Daoy (cell line): Measurements from ENCODE around the gene TSPYL6. TPM values are rescaled to one million over a fixed set of nuclear protein-coding genes. Genes with fewer than 3 reads are reported as not detected.
"Not testable (repeated sequence)": the region's sequence is repeated elsewhere in the genome, so short reads cannot be mapped to it uniquely, and the experiment has no call there.

Experiments
- DNase-seq: peaks from one replicate; pipeline ENCODE4 v3.0.0-alpha.2; 2015; ENCODE audit warnings: low read depth
- total RNA-seq: library from RNA; depleted of rRNA; stranded (reverse); fragments of >200 nt; shearing (Covaris generic); gene quantifications from 2 replicates; pipeline ENCODE4 v1.2.3, GENCODE V29; 2014; rRNA removed

The TSPYL6 gene
- not detected in 2 replicates for total RNA-seq

DNA sequence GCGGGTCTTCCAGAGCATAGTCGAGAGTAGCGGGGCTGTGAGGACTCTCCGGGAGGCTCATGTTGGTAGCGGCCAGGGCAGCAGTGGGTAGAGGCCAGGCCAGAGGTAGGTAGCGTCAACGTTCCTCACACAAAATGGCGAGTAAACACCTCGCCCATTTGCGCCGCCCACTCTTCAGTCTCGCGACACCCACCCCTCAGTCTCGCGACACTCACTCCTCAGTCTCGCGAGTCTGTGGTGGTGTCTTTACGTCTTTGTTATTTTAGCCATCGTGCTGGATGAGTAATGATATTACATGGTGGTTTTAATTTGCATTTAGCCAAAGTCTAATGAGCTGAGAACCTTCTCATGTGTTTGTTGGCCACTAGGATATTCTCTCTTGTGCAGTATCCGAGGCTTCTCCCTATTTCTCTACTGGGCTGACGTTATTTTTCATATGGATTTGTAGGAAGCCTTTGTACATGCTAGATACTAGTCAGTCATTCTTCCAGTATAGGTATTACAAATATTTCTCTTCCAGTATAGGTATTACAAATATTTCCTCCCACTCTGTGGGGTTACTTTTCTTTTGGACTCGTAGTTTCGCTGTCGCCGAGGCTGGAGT lies at the start of gene TSPYL6:
TSS of gene TSPYL6 (minus strand) at position 139 of the 604 bp plus-strand sequence. CDS start at position 61, 78 bp downstream.
- DNase-seq: no peak

DNA sequence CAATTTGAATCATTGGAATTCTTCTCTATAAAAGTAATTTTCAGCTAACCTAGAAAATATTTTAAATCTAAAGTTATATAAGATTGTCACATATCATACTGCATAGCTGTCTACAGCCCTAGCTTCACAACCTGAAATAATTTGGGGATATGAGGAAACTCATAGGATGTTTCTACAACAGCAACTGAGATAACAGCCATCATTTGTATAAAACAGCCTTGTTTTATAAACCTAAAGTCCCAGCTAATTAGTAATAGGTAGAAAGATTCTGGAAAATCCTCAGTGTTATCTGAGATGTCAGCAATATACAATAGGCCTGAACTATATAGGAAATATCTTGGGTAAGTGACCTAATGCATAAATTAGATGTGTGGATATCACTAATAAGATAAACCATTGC lies 47.6 kb upstream of the TSPYL6 start:
- DNase-seq: no peak

DNA sequence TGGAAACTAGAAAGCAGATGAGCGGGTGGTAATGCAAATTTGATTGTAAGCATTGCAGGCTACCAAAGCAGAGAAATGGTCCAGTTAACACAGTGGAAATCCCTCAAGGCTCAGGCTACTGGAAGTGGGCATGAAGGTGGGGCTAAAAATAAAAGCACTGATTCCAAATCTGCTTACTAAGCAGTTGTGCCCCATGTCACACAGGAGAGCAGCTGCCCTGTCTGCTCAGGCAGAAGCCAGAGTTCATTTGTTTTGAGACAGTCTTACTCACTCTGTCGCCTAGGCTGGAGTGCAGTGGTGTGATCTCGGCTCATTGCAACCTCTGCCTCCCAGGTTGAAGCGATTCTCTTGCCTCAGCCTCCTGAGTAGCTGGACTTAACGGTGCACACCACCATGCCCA lies 42.5 kb upstream of the TSPYL6 start:
- DNase-seq: no peak

DNA sequence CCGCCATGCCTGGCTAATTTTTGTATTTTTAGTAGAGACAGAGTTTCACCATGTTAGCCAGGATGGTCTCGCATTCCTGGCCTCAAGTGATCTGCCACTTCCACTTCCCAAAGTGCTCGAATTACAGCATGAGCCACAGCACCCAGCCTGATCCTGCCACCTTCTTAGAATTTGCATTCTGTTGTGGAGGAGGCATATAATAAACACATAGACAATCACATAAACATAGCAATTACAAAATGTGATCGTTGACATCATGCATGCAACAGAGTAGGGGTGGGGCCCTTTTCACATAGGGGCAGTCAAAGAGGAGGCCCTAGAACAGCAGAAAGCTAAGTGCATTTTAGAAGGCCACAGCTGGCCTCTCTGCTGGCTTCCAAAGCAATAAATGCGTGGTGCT lies 39.9 kb upstream of the TSPYL6 start:
- DNase-seq: no peak

DNA sequence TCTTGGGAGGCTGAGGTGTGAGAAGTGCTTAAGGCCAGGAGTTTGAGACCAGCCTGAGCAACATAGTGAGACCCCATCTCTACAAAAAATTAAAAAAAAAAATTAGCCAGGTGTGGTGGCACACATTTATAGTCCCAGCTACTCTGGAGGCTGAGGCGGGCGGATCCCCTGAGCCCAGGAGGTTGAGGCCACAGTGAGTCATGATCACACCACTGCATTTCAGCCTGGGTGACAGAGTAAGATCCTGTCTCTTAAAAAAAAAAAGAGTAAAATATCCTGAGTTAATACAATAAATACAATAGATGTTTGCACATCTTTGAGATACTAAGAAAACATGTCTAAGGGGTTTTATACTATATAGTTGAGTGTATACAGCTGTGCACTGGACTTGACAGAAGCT lies 38.6 kb upstream of the TSPYL6 start:
- peak; percentile 25 for DNase-seq

DNA sequence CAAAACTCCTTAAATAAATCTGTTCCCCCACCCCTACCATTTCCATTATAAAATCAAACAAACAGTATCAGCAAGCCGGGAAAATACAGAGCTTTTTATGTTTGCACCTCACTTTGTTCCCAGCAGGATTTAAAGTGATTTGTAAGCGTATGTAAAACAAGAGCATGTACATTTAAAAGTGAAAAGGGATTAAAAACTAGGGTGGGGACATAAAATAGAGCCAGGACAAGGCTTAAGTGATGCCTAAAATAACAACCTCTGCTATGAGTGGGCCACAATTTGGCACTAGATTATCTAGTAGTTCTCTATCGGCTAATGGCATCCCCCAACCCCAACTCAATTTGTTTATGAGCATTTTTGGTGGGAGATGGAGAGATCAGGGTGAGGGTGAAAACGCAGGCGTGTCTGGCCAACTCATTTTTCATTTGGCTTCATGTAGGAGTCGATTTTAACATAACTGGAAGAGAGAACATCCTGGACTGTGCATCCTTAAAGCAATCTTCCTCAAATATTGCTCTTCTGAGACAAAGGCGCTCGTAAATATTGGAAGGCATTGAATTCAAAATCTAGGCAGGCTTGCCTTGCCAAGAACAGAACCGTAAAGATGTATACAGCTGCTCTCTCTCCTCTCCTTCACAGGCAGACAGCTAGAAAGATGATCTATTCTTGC lies 34.5 kb upstream of the TSPYL6 start:
- DNase-seq: no peak

DNA sequence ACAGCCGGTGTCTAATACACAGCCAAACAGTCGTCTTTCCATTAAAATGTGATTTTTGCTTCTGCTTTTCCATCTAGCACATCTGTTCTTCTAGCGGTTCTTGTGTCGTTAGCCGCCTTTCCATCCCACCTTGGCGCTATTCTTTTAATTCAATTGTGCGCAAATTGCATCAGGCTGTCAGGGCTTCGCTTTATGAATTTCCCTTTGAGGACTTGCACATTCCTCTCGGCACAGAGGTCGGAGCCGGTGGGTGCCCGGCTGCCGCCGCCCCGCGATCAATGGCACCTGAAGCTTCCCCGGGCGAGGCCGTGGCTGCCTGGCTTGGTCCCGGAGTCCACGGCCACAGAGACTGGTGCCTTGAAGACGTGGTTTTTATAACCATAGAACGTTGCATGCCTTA lies 33.9 kb upstream of the TSPYL6 start:
- no peak for DNase-seq

DNA sequence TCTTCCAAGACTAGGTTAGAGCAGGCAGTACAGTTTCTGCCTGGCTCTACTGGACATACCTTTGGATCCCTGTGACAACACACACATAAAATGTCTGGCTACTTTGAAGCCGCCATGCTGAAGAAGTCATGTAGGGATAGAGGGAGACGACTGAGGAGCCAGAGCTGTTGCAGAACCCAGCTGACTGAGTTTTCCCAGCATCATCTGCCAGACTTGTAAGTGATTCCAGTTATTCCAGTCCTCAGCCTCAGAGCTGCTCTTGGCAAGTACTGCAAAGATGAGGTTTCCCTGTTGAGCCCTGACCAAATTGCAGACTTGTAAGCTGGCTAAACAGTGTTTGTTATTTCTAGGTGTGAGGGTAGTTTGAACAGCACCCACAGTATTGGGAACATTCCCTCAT lies 31.5 kb upstream of the TSPYL6 start:
- no peak for DNase-seq

DNA sequence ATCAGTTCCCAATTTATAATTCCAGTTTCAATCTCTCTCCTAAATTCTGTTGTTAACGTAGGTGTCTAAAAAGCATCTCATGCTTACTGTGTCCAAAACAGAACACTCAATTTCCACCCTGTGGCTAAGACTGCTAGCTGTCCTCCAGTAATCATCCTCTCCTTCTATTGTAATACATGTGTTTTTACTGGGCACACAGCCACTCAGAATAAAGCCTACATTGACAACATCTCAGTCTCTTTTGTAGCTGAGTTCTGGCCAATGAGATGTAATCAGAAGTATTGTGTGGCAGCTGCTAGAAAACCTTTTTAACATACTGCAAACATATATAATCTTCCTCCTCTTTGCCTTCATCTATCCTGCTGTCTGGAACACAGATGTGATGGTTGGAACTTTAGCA lies 29.4 kb upstream of the TSPYL6 start:
- no peak for DNase-seq

DNA sequence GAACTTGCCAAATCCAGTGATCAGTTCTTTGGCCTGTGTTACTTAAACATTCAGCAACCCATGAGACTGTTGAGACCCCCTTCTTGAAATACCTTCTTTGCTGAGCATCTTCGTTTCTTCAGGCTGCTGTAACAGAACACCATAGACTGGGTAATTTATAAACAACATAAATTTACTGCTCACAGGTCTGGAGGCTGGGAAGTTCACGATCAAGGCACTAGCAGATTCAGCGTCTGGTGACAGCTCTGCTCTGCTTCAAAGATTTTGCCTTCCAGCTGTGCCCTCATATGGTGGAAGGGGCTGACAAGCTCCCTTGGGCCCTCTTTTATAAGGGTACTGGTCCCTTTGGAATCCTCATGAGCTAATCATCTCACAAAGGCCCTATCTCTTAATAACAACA lies 28.8 kb upstream of the TSPYL6 start:
- DNase-seq: no peak

DNA sequence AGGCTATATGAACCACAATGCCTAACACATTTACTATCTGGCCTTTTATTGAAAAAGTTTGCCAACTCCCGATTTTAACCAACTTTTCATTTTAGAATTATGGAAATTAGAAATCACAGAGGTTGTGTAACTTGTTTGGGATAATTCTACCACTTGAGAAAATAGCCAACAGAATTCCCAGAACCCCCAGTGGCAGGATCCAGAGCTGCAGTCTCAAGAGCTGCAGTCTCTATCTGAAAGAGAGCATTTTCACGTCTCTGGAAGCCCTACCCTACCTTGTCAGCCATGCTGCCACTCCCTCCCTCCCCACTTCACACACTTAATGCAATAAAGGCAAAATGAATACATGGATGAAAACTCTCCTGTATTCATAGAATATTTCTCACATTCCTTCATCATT lies 23.4 kb upstream of the TSPYL6 start:
- no peak for DNase-seq

DNA sequence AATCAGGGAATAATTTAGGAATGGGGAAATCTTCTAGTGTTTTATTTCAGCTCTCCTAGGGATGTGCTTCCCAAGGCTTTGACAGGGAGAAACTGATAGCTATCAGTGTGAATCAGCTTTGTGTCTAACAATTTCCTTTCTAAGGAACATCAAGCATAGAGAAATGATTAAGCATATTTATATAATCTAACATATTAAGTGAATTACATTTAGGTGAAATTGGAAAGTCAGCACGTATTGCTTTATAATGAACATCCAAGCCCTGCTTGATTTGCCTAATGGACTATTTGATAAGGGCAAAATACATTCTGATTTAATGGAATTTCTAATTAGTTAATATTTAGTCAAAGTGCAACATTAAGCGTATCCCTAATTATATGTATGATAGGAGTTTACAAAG lies 19.5 kb upstream of the TSPYL6 start:
- no peak for DNase-seq

DNA sequence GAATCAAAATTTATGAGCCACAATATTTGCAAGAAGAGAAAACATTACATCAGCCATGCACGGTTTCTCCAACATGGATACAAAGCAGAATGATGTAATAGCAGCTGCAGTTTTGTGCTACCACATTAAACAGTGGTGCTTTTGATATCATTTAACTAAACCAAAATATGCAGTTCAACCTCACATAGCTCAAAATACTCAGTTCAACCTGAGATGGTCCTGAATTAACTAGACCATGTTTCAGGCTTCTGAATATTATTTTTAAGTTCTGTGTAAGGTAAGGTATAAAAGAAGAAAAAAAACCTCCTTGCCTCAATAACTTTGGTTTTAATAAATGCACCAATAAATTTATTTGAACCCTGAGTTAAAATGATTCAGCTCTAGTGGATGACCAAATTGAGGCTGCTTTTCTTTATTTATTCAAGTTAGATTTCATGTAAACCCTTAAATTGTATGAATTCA lies 18.8 kb upstream of the TSPYL6 start:
- DNase-seq: no peak

DNA sequence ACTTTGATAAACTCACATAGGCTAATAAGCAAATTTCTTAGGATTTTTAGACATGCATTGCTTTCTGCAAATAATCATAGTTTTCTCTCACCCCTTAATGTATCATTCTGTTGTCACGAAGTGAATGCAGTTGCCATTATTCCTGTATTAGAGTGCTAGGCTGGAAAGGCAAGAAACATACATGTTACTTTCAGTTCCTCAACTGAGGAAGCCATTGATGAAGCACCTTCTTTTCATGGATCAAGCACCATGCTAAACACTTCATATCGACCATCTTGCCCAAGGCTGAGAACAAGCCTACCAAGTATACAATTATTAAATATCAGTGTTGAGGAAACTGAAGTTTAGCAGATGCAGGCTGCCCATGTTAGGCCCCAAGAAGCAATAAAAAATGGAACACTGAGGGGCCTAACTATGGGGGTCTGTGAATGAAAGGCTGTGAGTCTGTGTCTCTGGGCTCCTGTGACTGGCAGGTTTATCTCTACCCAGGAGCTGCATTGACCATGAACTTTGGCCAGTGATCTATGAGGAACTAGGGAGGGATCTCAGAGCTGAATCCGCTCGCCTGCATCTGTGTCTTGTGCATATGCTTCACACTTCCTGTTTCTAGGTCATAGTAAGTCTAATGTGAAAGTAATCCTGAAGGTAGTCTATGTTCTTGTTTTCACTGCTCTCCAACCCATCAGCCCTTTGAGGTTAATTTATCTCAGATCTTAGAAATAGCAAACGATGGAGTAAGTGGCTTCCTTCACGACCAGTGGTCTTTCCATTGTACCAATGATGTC lies 16.0 kb upstream of the TSPYL6 start:
- no peak for DNase-seq

DNA sequence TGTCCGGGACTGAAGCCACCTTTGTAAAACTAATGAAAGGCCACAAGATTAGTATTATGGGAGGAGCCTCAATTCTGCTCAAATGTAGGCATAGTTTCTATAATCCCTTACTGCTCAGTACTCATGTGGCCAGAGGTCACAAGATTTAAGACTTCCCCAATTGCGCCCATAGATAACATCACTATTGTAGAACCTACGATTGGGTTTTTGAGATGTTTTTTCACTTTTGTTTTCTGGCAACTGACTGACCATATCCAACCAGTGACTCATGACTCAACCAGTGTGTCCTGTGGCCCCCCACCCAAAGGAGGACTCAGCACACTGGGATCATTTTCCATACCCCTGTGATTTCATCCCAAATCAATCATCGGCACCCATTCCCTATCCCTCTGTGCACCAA lies 15.2 kb upstream of the TSPYL6 start:
- DNase-seq: no peak

DNA sequence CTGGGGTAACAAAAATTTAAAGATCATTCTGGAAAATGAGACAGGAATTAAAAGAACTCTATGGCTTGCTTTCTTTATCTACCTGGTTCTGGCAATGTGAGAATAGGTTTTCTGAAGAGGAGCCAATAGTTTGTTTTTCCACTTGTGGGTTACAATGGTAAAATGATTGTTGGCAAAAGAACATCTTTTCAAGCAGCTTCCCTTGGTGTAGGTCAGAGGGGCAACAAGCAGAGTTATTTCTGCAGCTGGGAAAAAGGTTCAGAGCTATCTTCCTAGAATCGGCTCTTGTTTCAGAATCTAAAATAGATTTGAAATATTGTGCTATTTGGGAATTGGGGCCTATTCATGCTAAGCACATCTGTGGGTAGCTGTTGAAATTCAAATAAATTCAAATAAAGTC lies 11.5 kb upstream of the TSPYL6 start:
- DNase-seq: no peak

DNA sequence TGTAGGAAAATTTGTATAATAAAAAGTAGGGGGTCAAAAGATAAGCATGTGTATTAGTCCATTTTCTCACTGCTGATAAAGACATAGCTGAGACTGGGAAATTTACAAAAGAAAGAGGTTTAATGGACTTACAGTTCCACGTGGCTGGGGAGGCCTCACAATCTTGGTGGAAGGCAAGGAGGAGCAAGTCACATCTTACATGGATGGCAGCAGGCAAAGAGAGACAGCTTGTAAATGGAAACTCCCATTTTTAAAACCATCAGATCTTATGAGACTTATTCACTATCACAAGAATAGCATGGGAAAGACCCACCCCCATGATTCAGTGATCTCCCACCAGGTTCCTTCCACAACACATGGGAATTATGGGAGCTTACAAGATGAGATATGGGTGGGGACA lies 9.1 kb upstream of the TSPYL6 start:
- not testable (repeated sequence) for DNase-seq

DNA sequence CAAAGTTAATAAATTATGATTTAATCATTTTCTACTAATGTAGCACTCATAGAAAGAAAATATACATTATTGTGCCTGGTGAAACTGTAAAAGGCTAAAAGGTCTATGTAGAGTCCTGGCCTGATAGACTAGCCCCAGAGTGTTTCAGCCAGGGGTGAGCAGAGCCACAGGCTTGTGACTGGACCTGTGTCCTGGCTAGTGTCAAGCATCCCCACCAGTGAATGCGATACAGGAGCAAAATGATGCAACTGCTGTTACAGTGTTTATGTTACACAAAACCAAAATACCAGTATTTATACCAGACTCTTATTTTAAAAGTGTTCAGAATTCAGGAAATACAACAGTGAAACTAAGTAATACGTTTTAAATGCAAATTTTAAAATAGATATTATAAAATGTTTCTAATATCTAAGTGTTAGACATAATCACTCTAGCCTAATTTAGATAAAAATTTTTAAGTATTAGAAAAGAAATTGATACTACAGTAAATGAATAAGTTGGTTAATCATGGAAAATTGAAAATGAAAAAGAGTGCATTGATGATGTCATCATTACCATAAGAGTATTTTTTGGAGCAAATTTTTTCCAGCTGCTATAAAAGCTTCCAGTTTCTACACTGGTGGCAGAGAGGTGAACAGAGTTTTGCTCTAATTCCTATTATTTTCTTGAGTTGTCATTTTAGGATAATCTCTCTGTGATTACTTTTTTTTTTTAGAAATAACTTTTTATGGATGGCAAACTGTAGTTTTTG lies 6.2 kb upstream of the TSPYL6 start:
- no peak for DNase-seq

DNA sequence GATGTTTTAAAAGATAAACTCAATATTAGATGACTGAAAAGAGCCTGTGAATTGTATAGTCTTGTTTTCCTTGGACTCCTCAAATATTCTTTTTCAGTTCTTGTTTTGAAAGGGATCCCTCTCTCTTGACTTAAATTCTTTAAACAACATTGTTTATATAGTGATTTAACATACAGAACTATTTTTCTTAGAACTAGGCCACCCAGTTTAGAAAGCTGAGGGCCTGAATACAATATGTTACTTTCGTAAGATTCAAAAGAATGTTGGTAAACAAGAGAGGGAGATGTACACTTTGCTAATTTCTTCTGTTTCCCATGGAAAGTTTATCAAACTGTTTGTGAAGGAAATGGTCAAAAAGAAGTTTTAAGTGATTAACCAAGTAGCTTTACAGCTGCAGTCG lies 5.5 kb upstream of the TSPYL6 start:
- DNase-seq: no peak

DNA sequence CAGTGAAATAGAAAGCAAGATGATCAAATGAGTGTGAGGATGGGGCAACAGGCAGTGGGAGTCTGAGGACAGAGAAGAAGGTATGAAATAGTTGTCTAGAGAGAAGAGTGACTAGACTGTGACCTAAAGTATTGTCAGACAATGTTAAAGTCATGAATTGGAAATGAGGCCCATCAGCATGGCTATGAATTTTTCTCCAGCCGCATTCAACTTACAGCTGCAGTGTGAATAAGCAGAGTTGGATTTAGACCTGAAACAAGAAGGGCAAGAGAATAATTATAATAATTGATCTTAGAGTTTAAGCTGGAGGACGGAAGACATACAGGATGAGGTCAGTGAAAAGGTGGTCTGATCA lies 4.2 kb upstream of the TSPYL6 start:
- no peak for DNase-seq

DNA sequence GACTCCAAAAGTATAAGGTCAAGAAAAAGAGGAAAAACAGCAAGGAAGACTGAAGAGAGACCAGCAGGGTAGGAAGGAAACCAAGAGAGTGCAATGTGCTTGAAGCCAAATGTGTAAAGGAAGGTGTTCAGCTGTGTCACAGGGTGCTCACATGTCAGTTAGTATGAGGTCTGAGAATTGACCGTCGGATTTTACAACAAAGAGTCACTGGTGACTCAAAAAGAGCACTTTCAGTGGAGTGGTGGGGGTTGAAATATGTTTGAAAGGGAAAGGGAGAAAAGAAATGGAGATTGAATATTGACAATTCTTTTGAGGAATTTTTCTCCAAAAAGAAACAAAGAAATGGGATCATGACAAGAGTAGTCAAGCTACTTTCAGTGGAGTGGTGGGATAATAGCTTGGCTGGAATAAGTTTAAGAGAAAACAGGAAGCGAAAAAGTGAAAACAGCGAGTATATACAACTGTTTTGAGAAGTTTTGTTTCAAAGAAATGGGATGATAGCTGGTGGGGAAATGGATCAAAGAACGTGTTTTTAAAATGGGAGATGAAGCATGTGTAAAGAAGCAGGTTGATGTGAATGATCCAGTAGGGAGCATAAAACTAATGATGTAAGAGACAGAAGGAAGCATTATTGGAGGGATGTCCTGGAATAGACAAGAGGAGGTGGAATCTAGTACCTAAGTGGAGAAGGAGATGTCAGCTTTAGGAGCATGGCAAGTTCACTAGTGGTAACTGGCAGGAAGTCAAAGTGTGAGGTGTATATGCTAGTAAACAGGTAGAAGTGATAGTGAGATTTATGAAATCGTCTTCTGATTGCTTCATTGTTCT lies 3.6 kb upstream of the TSPYL6 start:
- DNase-seq: no peak
